ENCODE measurements around the gene VWA5B2.

Gene VWA5B2

DNA sequence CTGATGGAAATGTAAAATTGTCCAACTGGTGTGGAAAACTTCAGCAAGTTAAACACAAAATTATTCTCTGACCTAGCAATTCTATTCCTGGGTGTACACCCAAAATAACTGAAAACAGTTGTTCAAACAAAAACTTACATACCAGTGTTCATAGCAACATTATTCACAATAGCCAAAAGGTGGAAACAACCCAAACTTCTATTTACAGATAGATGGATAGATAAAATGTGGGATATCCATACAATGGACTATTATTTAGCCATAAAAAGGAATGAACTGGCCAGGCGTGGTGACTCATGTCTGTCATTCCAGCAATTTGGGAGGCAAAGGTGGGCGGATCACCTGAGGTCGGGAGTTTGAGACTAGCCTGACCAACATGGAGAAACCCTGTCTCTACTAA lies 6.9 kb upstream of the VWA5B2 start:
- no peak overlapping the region for H3K4me2 ChIP-seq (ENCODE audit: low read length)
- H3K4me1 ChIP-seq (ENCODE audit: low read length) = no peaks in the 10 kb centered on the region
- H2AFZ ChIP-seq (ENCODE audit: low read depth, low read length) = no peak overlapping the region
- H3K36me3 ChIP-seq (replicated peaks; ENCODE audit: low read depth, low read length) = no peaks in the 10 kb centered on the region
- peaks cover 10% of the 10 kb centered on the region; the same call in 1 of the 2 replicates for H3K27me3 ChIP-seq (ENCODE audit: low read depth, low read length)
- H3K9ac ChIP-seq (ENCODE audit: low read length) = no peak overlapping the region
- H3K79me2 ChIP-seq (ENCODE audit: low read length) = no peaks in the 10 kb centered on the region
- H3K9me3 ChIP-seq (ENCODE audit: insufficient read depth, low read length) = no peaks in the 10 kb centered on the region
- H3K27ac ChIP-seq (ENCODE audit: low read length) = no peak overlapping the region
- TF ChIP-seq, protein P1, sequence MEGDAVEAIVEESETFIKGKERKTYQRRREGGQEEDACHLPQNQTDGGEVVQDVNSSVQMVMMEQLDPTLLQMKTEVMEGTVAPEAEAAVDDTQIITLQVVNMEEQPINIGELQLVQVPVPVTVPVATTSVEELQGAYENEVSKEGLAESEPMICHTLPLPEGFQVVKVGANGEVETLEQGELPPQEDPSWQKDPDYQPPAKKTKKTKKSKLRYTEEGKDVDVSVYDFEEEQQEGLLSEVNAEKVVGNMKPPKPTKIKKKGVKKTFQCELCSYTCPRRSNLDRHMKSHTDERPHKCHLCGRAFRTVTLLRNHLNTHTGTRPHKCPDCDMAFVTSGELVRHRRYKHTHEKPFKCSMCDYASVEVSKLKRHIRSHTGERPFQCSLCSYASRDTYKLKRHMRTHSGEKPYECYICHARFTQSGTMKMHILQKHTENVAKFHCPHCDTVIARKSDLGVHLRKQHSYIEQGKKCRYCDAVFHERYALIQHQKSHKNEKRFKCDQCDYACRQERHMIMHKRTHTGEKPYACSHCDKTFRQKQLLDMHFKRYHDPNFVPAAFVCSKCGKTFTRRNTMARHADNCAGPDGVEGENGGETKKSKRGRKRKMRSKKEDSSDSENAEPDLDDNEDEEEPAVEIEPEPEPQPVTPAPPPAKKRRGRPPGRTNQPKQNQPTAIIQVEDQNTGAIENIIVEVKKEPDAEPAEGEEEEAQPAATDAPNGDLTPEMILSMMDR (IDR thresholded peaks at IDR 0.05; ENCODE audit: low read depth, low read length) = no peak
- no peak for TF ChIP-seq EZH2phosphoT487 (IDR thresholded peaks at IDR 0.05; ENCODE audit: low read depth)
- H3K4me3 ChIP-seq (ENCODE audit: low read length) = no peak overlapping the region
- H4K20me1 ChIP-seq (ENCODE audit: insufficient read depth, low read length) = no peaks in the 10 kb centered on the region

DNA sequence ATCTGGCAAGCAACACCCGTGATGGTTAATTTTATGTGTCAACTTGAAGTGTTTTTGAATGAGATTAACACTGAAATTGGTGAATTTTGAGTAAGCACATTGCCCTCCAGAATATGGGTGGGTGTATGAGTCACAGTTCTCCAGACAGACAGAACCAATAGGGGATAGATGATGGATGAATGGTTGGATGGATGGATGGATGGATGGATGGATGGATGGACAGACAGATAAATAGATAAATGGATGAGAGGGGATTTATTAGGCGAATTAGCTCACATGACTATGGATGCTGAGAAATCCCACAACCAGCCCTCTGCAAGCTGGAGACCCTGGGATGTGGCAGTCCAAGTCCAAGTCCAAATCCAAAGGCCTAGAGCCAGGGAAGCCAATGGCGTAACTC lies 5.4 kb upstream of the VWA5B2 start:
- Histone ChIP-seq H3K9ac (ENCODE audit: low read length) (no peak overlapping the region), H3K27me3 (ENCODE audit: low read depth, low read length) (peaks cover 22% of the 10 kb centered on the region), H3K27ac (ENCODE audit: low read length) (no peak overlapping the region)

DNA sequence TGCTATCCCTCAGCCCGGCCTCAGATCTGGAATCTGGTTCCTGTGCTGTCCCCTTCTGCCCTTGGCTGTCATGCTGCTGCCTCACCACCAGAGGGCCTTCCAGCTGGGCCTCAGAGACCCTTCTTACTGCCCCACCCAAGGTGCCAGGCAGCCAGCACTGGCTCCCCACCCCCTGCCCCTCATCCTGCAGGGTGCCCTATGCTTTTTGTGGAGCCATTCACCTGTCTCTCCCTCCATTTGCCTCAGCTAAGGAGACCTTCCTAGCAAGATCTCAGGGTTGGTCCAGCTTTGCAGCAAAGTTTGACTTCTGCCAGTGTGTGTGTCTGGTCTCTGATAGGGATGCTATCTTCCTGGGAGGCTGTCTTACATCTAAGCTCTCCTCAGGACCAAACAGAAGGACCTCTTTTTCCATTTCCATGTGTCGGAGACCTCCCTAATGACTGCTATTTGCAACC lies 1.9 kb upstream of the VWA5B2 start:
- no peak for TF ChIP-seq EZH2phosphoT487 (IDR thresholded peaks at IDR 0.05; ENCODE audit: low read depth)
- TF ChIP-seq, protein P1 (IDR thresholded peaks at IDR 0.05; ENCODE audit: low read depth, low read length) = peak; percentile 80
- Histone ChIP-seq H4K20me1 (ENCODE audit: insufficient read depth, low read length) (no peaks in the 10 kb centered on the region), H3K9ac (ENCODE audit: low read length) (no peak overlapping the region), H2AFZ (ENCODE audit: low read depth, low read length) (no peak overlapping the region), H3K4me1 (ENCODE audit: low read length) (0 out of 2 replicates have a peak, but pooled peaks cover 2% of the 10 kb centered on the region), H3K36me3 (replicated peaks; ENCODE audit: low read depth, low read length) (no peaks in the 10 kb centered on the region), H3K27me3 (ENCODE audit: low read depth, low read length) (peaks cover 19% of the 10 kb centered on the region), H3K4me2 (ENCODE audit: low read length) (no peak overlapping the region), H3K4me3 (ENCODE audit: low read length) (no peak overlapping the region), H3K27ac (ENCODE audit: low read length) (no peak overlapping the region), H3K9me3 (ENCODE audit: insufficient read depth, low read length) (no peaks in the 10 kb centered on the region), H3K79me2 (ENCODE audit: low read length) (no peaks in the 10 kb centered on the region)

More for the DNA sequence above, 5.4 kb upstream of the VWA5B2 start:
- H3K4me3 ChIP-seq (ENCODE audit: low read length) = no peak overlapping the region
- H3K9me3 ChIP-seq (ENCODE audit: insufficient read depth, low read length) = no peaks in the 10 kb centered on the region
- no peak overlapping the region for H3K4me2 ChIP-seq (ENCODE audit: low read length)
- H3K79me2 ChIP-seq (ENCODE audit: low read length) = no peaks in the 10 kb centered on the region
- H2AFZ ChIP-seq (ENCODE audit: low read depth, low read length) = no peak overlapping the region
- no peak for TF ChIP-seq EZH2phosphoT487 (IDR thresholded peaks at IDR 0.05; ENCODE audit: low read depth)
- TF ChIP-seq, protein P1 (IDR thresholded peaks at IDR 0.05; ENCODE audit: low read depth, low read length) = no peak
- H3K36me3 ChIP-seq (replicated peaks; ENCODE audit: low read depth, low read length) = no peaks in the 10 kb centered on the region
- no peaks in the 10 kb centered on the region for H4K20me1 ChIP-seq (ENCODE audit: insufficient read depth, low read length)
- 0 out of 2 replicates have a peak, but pooled peaks cover 2% of the 10 kb centered on the region for H3K4me1 ChIP-seq (ENCODE audit: low read length)

DNA sequence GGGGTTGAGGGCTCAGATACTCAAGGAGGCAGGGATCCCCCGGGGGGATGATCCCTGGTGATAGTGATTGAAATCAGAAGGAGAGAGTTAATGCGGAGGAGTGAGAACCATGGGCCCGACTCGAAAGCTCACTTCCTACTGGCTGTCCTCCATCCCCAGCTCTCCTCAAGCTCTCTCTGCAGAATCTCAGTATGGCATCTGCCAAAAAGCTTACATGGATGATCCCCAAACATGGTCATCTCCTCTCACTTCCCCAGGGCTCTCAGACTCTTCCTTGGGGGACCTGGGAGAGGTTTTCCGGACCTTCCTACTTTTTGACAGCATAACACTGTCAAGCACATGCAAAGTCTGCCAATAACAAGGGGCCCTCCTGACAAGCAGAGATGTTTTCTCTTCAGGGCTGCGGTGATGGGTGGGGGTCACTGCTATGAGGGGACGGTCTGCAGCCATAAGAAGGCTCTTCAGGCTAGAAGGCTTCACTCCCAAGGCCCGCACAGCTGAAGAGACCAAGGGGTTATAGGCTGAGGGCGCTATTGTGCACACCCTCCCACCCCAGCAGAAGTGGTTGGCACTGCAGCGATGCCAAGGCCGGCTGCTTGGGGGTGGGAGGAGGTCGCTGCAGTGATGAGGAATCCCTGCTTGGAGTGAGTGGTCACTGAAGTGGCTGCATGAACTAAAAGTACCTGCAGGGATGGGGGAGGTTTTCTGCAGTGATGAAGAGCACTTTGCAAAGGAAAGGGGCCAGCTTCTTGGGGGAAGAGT lies 828 bp upstream of the VWA5B2 start:
- no peaks in the 10 kb centered on the region for H3K79me2 ChIP-seq (ENCODE audit: low read length)
- H4K20me1 ChIP-seq (ENCODE audit: insufficient read depth, low read length) = no peaks in the 10 kb centered on the region
- H3K4me1 ChIP-seq (ENCODE audit: low read length) = 0 out of 2 replicates have a peak, but pooled peaks cover 2% of the 10 kb centered on the region
- no peak overlapping the region for H3K27ac ChIP-seq (ENCODE audit: low read length)
- H3K36me3 ChIP-seq (replicated peaks; ENCODE audit: low read depth, low read length) = no peaks in the 10 kb centered on the region
- peak overlapping the region; percentile 76 for H3K4me2 ChIP-seq (ENCODE audit: low read length)
- H3K9ac ChIP-seq (ENCODE audit: low read length) = no peak overlapping the region
- peak overlapping the region; percentile 83 for H3K4me3 ChIP-seq (ENCODE audit: low read length)
- TF ChIP-seq, protein P1 (IDR thresholded peaks at IDR 0.05; ENCODE audit: low read depth, low read length) = no peak
- no peak for TF ChIP-seq EZH2phosphoT487 (IDR thresholded peaks at IDR 0.05; ENCODE audit: low read depth)
- H2AFZ ChIP-seq (ENCODE audit: low read depth, low read length) = peak overlapping the region; percentile 28; the same call in 1 of the 2 replicates
- H3K9me3 ChIP-seq (ENCODE audit: insufficient read depth, low read length) = no peaks in the 10 kb centered on the region
- peaks cover 19% of the 10 kb centered on the region for H3K27me3 ChIP-seq (ENCODE audit: low read depth, low read length)
